AG09309 (cell line): ENCODE results near the gene RRP8.

Source experiments
- DNase-seq: peaks from one replicate; pipeline ENCODE4 v3.0.0-alpha.2; 2010; ENCODE audit warnings: low read depth
- H3K4me3 ChIP-seq: 2 replicates; pipeline ENCODE4 v1.5.1; 2011; ENCODE audit warnings: mild to moderate bottlenecking, low read depth, low read length, moderate library complexity; ENCODE audit not compliant: control insufficient read depth
- TF ChIP-seq, protein P1 (sequence below): IDR thresholded peaks from 2 replicates; pipeline ENCODE4 v1.5.1; 2011; ENCODE audit warnings: mild to moderate bottlenecking, low read depth, low read length, inconsistent platforms; ENCODE audit not compliant: insufficient read depth, control insufficient read depth; ENCODE audit errors: missing control alignments

RRP8 gene

DNA sequence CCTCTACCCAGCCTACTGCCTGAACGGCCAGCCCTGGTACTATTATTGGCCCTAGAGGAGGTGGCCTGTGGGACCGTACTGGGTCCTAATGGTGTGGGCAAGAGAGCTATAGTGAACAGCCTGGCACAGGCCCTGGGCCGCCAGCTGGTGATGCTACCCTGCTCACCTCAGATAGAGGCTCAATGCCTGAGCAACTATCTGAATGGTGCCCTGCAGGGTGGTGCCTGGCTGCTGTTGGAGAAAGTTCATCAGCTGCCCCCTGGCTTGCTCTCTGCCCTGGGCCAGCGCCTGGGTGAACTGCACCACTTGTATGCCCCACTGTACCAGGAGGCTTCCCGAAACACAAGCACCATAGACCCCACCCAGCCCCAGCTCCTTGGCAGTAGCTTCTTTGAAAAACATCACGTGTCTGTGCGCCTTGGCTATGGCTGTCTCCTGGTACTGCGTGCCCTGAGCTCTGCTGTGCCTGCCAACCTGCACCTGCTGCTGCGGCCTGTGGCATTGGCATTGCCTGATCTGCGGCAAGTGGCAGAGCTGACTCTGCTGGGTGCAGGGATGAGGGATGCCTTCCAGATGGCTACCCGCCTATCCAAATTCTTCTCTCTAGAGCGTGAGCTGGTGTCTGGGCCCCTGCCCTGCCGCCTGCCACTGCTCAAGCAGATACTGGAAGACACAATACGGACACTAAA is 57.4 kb downstream of the RRP8 start:
- TF ChIP-seq, protein P1, sequence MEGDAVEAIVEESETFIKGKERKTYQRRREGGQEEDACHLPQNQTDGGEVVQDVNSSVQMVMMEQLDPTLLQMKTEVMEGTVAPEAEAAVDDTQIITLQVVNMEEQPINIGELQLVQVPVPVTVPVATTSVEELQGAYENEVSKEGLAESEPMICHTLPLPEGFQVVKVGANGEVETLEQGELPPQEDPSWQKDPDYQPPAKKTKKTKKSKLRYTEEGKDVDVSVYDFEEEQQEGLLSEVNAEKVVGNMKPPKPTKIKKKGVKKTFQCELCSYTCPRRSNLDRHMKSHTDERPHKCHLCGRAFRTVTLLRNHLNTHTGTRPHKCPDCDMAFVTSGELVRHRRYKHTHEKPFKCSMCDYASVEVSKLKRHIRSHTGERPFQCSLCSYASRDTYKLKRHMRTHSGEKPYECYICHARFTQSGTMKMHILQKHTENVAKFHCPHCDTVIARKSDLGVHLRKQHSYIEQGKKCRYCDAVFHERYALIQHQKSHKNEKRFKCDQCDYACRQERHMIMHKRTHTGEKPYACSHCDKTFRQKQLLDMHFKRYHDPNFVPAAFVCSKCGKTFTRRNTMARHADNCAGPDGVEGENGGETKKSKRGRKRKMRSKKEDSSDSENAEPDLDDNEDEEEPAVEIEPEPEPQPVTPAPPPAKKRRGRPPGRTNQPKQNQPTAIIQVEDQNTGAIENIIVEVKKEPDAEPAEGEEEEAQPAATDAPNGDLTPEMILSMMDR, result no peak
- no peak overlapping the region for H3K4me3 ChIP-seq
- no peak for DNase-seq
